Endothelial cell of umbilical vein (primary cell): ENCODE measurements around the gene CFAP43. TPM values are rescaled to one million over a fixed set of nuclear protein-coding genes. Genes with fewer than 3 reads are reported as not detected.

Experiments
- BruUV-seq: library from RNA; stranded (reverse); fragments of 400-500 nt; replicated peaks from 2 replicates; lab custom pipeline; 2021; lab: Mats Ljungman, UMichigan
- CTCF ChIA-PET: fragments of 300-600, 350-600 bp; sonication (Branson Sonifier 250); formaldehyde crosslinking; loops from one replicate; lab custom pipeline; 2021; ENCODE audit warnings: antibody characterized with exemption, inconsistent platforms; lab: Charles Lee
- POLR2A ChIA-PET: fragments of 300-600, 350-600 bp; sonication (Branson Sonifier 250); formaldehyde crosslinking; loops from one replicate; lab custom pipeline; 2021; ENCODE audit warnings: antibody characterized with exemption, inconsistent platforms; lab: Charles Lee
- DNase-seq: peaks from one replicate; pipeline ENCODE4 v3.0.0-alpha.2; 2011; ENCODE audit warnings: low read depth, low spot score
- FAIRE-seq: peaks from 2 replicates; lab custom pipeline; 2011; peaks lifted over from hg19 to GRCh38; lab: Jason Lieb, UNC
- H2AFZ ChIP-seq: 2 replicates; pipeline ENCODE4 v1.6.0; 2012; ENCODE audit warnings: low read depth, low read length, control low read depth, inconsistent platforms
- H3K27ac ChIP-seq: 2 replicates; pipeline ENCODE4 v1.5.1; 2011; ENCODE audit warnings: low read depth, mild to moderate bottlenecking, control low read depth, low read length, moderate library complexity; ENCODE audit not compliant: insufficient read depth
- H3K27me3 ChIP-seq, 2 experiments: 2 replicates each; pipeline versions ENCODE4 v1.6.0 to v1.6.1; 2011; ENCODE audit warnings: low read length in 2 of 2, mixed read lengths in 1 of 2; ENCODE audit not compliant: control insufficient read depth in 2 of 2, insufficient read depth in 2 of 2
- H3K36me3 ChIP-seq, 2 experiments: 2 replicates in 1 of 2; 3 replicates in 1 of 2; pipeline ENCODE4 v1.5.1; 2011; ENCODE audit warnings: low read length in 2 of 2, mild to moderate bottlenecking in 1 of 2, moderate library complexity in 1 of 2; ENCODE audit not compliant: control insufficient read depth in 2 of 2, insufficient read depth in 2 of 2; ENCODE audit errors: extremely low read depth in 1 of 2
- H3K4me1 ChIP-seq: 3 replicates; pipeline ENCODE4 v1.5.1; 2011; ENCODE audit warnings: mild to moderate bottlenecking, low read length; ENCODE audit not compliant: control insufficient read depth, insufficient read depth; ENCODE audit errors: extremely low read depth
- H3K4me2 ChIP-seq: 2 replicates; pipeline ENCODE4 v1.6.1; 2011; ENCODE audit warnings: low read length, control low read depth, mixed read lengths; ENCODE audit not compliant: insufficient read depth
- H3K4me3 ChIP-seq, 3 experiments: fragments of 200-600 bp in 1 of 3; sonication (generic), shearing (Covaris generic) in 1 of 3; replicated peaks in 1 of 3; 2 replicates each; pipeline ENCODE4 v1.5.1; 2011 to 2016; ENCODE audit warnings: control low read depth in 3 of 3, low read length in 3 of 3, mild to moderate bottlenecking in 2 of 3, inconsistent platforms in 1 of 3, low read depth in 1 of 3, moderate library complexity in 1 of 3; ENCODE audit not compliant: insufficient read depth in 1 of 3
- H3K79me2 ChIP-seq: 2 replicates; pipeline ENCODE4 v1.6.0; 2012; ENCODE audit warnings: low read length, inconsistent platforms; ENCODE audit not compliant: control insufficient read depth, insufficient read depth
- H3K9ac ChIP-seq: replicated peaks from 2 replicates; pipeline ENCODE3; 2011; ENCODE audit warnings: low read length, control low read depth; ENCODE audit not compliant: insufficient read depth; ENCODE audit errors: extremely low read depth
- H3K9me1 ChIP-seq: replicated peaks from 3 replicates; pipeline ENCODE4 v1.6.0; 2011; ENCODE audit warnings: mild to moderate bottlenecking, low read length; ENCODE audit not compliant: control insufficient read depth, insufficient read depth; ENCODE audit errors: extremely low read depth
- H3K9me3 ChIP-seq: replicated peaks from 2 replicates; pipeline ENCODE4 v1.5.1; 2012; ENCODE audit warnings: low read length, inconsistent platforms; ENCODE audit not compliant: control insufficient read depth, insufficient read depth
- H4K20me1 ChIP-seq: replicated peaks from 2 replicates; pipeline ENCODE3; 2011; ENCODE audit warnings: mild to moderate bottlenecking, low read length; ENCODE audit not compliant: control insufficient read depth, insufficient read depth; ENCODE audit errors: extremely low read depth
- CTCF ChIP-seq, 2 donors: IDR thresholded peaks; 1 replicate in 1 of 2; 2 replicates in 1 of 2; pipeline ENCODE4 v1.5.1; 2011; ENCODE audit warnings: low read length in 2 of 2, mild to moderate bottlenecking in 2 of 2, moderate library complexity in 2 of 2, control low read depth in 1 of 2, inconsistent platforms in 1 of 2, low read depth in 1 of 2; ENCODE audit not compliant: insufficient read depth in 1 of 2; ENCODE audit errors: extremely low read depth in 1 of 2
- EZH2 ChIP-seq: IDR thresholded peaks from 2 replicates; pipeline ENCODE4 v1.6.1; 2012; ENCODE audit warnings: borderline replicate concordance, low read depth, mild to moderate bottlenecking, moderate library complexity, low read length, inconsistent platforms; ENCODE audit not compliant: severe bottlenecking
- FOS ChIP-seq: IDR thresholded peaks from 2 replicates; pipeline ENCODE4 v1.6.1; 2011; ENCODE audit warnings: mild to moderate bottlenecking, low read length, moderate library complexity, borderline replicate concordance; ENCODE audit not compliant: insufficient read depth
- GATA2 ChIP-seq: IDR thresholded peaks from 2 replicates; pipeline ENCODE4 v1.7.0; 2011; ENCODE audit warnings: low read depth, mild to moderate bottlenecking, moderate library complexity, mixed read lengths, low read length; ENCODE audit not compliant: insufficient read length, insufficient read depth
- JUN ChIP-seq: IDR thresholded peaks from 2 replicates; pipeline ENCODE4 v1.6.1; 2011; ENCODE audit warnings: borderline replicate concordance, low read depth; ENCODE audit not compliant: insufficient read length, insufficient read depth
- MAX ChIP-seq: IDR thresholded peaks from 2 replicates; pipeline ENCODE4 v1.6.1; 2011; ENCODE audit not compliant: insufficient read depth, insufficient read length
- MYC ChIP-seq: IDR thresholded peaks from one replicate; pipeline ENCODE4 v1.6.1; 2011; ENCODE audit warnings: mild to moderate bottlenecking, low read depth, low read length
- POLR2A ChIP-seq: IDR thresholded peaks from 2 replicates; pipeline ENCODE4 v1.6.1; 2012; ENCODE audit warnings: low read depth, mild to moderate bottlenecking, control low read depth, low read length
- POLR2AphosphoS5 ChIP-seq: IDR thresholded peaks from 2 replicates; pipeline ENCODE4 v1.6.1; 2012; ENCODE audit warnings: low read depth, mild to moderate bottlenecking, control low read depth, low read length, moderate library complexity; ENCODE audit not compliant: insufficient read depth
- dilution Hi-C: fragments of 300-500 bp; cut with MboI; formaldehyde crosslinking; loops from one replicate; pipeline ENCODE4 v1.15.0; 2019; ENCODE audit warnings: low sequenced_read_pairs; ENCODE audit not compliant: extremely low pct_ligation_motif_present
- intact Hi-C: fragments of 100-400 bp; cut with micrococcal nuclease; formaldehyde crosslinking; loops from one replicate; pipeline ENCODE4 v1.10.0; 2022
- polyA plus RNA-seq, 4 experiments: library from polyadenylated mRNA; depleted of rRNA in 3 of 4; stranded (reverse) in 3 of 4; unstranded in 1 of 4; fragments of >200 nt; gene quantifications; 2 replicates each; pipeline versions ENCODE4 v1.2.1 to v1.2.3, GENCODE V29; 2011 to 2012; ENCODE audit warnings: missing spikeins in 1 of 4
- total RNA-seq: library from RNA; stranded (reverse); gene quantifications from 2 replicates; pipeline ENCODE4 v1.2.3, GENCODE V29; 2021

The CFAP43 gene
- total and polyA plus RNA-seq, 2 donors (not counting 3 experiments of a cell fraction or from before 2014, with no cell fraction given): 0.04 TPM; not detected in 1

- intact Hi-C loops: no loop called here
Observed at GRCh38 chr10:104281694-104282093, 49.5 kb upstream of the CFAP43 start.

More at GRCh38 chr10:104281694-104282093, 49.5 kb upstream of the CFAP43 start:
- FAIRE-seq (no peak), DNase-seq (no peak)
- no TSS peak for BruUV-seq
- dilution Hi-C loops: no loop called here
- H3K27me3 ChIP-seq: peaks cover 9 to 25% of the 10 kb centered on the region in 2 experiments
- H2AFZ ChIP-seq: no peak overlapping the region
- H3K27ac ChIP-seq: no peak overlapping the region
- H3K36me3 ChIP-seq: no peaks in the 10 kb centered on the region
- no peaks in the 10 kb centered on the region for H3K9me1 ChIP-seq
- no peaks in the 10 kb centered on the region for H3K9me3 ChIP-seq
- CTCF ChIA-PET: interaction anchor here (0.9 to 6.6 kb wide), 3 partner anchors 7 to 69 kb away, joined by 4 to 57 read pairs (median 5); no protein-coding TSS in a partner anchor
- no peak overlapping the region for H3K4me3 ChIP-seq
- no peaks in the 10 kb centered on the region for H3K4me1 ChIP-seq
- H3K79me2 ChIP-seq: no peaks in the 10 kb centered on the region
- TF ChIP-seq CTCF (IDR thresholded peaks at IDR 0.05; ENCODE audit: extremely low read depth in 1 of 2, insufficient read depth in 1 of 2, low read depth in 1 of 2, low read length in 2 of 2) (no peak), GATA2 (no peak), POLR2AphosphoS5 (no peak), JUN (no peak), POLR2A (no peak), EZH2 (no peak), MYC (no peak), FOS (no peak), MAX (no peak)
- no peaks in the 10 kb centered on the region for H4K20me1 ChIP-seq
- H3K4me2 ChIP-seq: no peak overlapping the region
- POLR2A ChIA-PET: no interaction called here
- H3K9ac ChIP-seq: no peak overlapping the region
